BLaER1 treated with 17β-estradiol and CSF1 and Interleukin-3, amounts not matched to agents 10 nM and 100 nM (cell line): Measurements from ENCODE around the gene STARD13.

Experiments used
- H3K27ac ChIP-seq, 11 experiments: shearing (Covaris generic); formaldehyde crosslinking; 2 replicates each; pipeline ENCODE4 v1.8.1; 2022
- H3K27me3 ChIP-seq, 11 experiments: shearing (Covaris generic); formaldehyde crosslinking; 2 replicates each; pipeline ENCODE4 v1.8.1; 2022
- H3K36me3 ChIP-seq, 11 experiments: shearing (Covaris generic); formaldehyde crosslinking; 2 replicates each; pipeline ENCODE4 v1.8.1; 2022
- H3K4me1 ChIP-seq, 10 experiments: shearing (Covaris generic); formaldehyde crosslinking; 2 replicates each; pipeline ENCODE4 v1.8.1; 2022
- H3K4me2 ChIP-seq, 11 experiments: shearing (Covaris generic); formaldehyde crosslinking; 2 replicates each; pipeline ENCODE4 v1.8.1; 2022
- H3K4me3 ChIP-seq, 10 experiments: shearing (Covaris generic); formaldehyde crosslinking; 2 replicates each; pipeline ENCODE4 v1.8.1; 2022
- H3K9ac ChIP-seq, 11 experiments: shearing (Covaris generic); formaldehyde crosslinking; 2 replicates each; pipeline ENCODE4 v1.8.1; 2022
- H3K9me3 ChIP-seq, 11 experiments: shearing (Covaris generic); formaldehyde crosslinking; replicated peaks in 1 of 11; 2 replicates each; pipeline ENCODE4 v1.8.1; 2022
- H4K20me1 ChIP-seq, 11 experiments: shearing (Covaris generic); formaldehyde crosslinking; 2 replicates each; pipeline ENCODE4 v1.8.1; 2022
- Cebpa-rat ChIP-seq, 11 experiments: shearing (Covaris generic); IDR thresholded peaks; 2 replicates each; pipeline ENCODE4 v1.8.1; 2022

The STARD13 gene

GRCh38 chr13:33185853-33186252, 99.7 kb downstream of the STARD13 start:
- H3K9ac ChIP-seq: no peak overlapping the region

GRCh38 chr13:33184530-33184929, 101.0 kb downstream of the STARD13 start:
- Histone ChIP-seq H3K36me3 (no peaks in the 10 kb centered on the region; a peak in 1 of 22 replicates), H3K4me1 (peaks cover 14 to 40% (median 19%) of the 10 kb centered on the region in 10 experiments), H3K9me3 (peaks cover 0 to under 1% (median 0%) of the 10 kb centered on the region in 11 experiments; a peak in 2 of 22 replicates), H3K4me3 (no peak overlapping the region), H3K4me2 (no peak overlapping the region), H4K20me1 (no peaks in the 10 kb centered on the region), H3K27ac (no peak overlapping the region), H3K27me3 (no peaks in the 10 kb centered on the region), H3K9ac (no peak overlapping the region)
- TF ChIP-seq Cebpa-rat (IDR thresholded peaks at IDR 0.05): no peak

More at GRCh38 chr13:33185853-33186252, 99.7 kb downstream of the STARD13 start:
- H4K20me1 ChIP-seq: no peaks in the 10 kb centered on the region
- TF ChIP-seq Cebpa-rat (IDR thresholded peaks at IDR 0.05): no peak
- no peaks in the 10 kb centered on the region; a peak in 1 of 22 replicates for H3K9me3 ChIP-seq
- H3K4me1 ChIP-seq: peaks cover 14 to 45% (median 19%) of the 10 kb centered on the region in 10 experiments
- no peak overlapping the region for H3K4me3 ChIP-seq
- no peaks in the 10 kb centered on the region for H3K27me3 ChIP-seq
- no peaks in the 10 kb centered on the region; a peak in 1 of 22 replicates for H3K36me3 ChIP-seq
- no peak overlapping the region for H3K27ac ChIP-seq
- H3K4me2 ChIP-seq: peak overlapping the region; percentile 4 to 77 (median 32); a peak in 16 of 22 replicates

- peaks cover 0 to 3% (median 0%) of the 10 kb centered on the region in 11 experiments; a peak in 2 of 22 replicates for H3K9me3 ChIP-seq
- TF ChIP-seq Cebpa-rat (IDR thresholded peaks at IDR 0.05): no peak
- no peak overlapping the region for H3K27ac ChIP-seq
- no peaks in the 10 kb centered on the region; a peak in 1 of 22 replicates for H3K36me3 ChIP-seq
- H4K20me1 ChIP-seq: no peaks in the 10 kb centered on the region
- no peak overlapping the region for H3K4me3 ChIP-seq
- H3K4me1 ChIP-seq: peaks cover 14 to 35% (median 19%) of the 10 kb centered on the region in 10 experiments
- no peaks in the 10 kb centered on the region for H3K27me3 ChIP-seq
- no peak overlapping the region for H3K9ac ChIP-seq
- H3K4me2 ChIP-seq: no peak overlapping the region
Measured at GRCh38 chr13:33184112-33184490, 101.5 kb downstream of the STARD13 start.

- Histone ChIP-seq H3K27me3 (no peaks in the 10 kb centered on the region), H3K9ac (no peak overlapping the region), H3K4me1 (peaks cover 14 to 30% (median 19%) of the 10 kb centered on the region in 10 experiments), H3K27ac (no peak overlapping the region), H3K4me3 (no peak overlapping the region), H3K4me2 (no peak overlapping the region), H3K9me3 (peaks cover 0 to 3% (median 0%) of the 10 kb centered on the region in 11 experiments; a peak in 2 of 22 replicates), H3K36me3 (no peaks in the 10 kb centered on the region; a peak in 1 of 22 replicates), H4K20me1 (no peaks in the 10 kb centered on the region)
- no peak for TF ChIP-seq Cebpa-rat (IDR thresholded peaks at IDR 0.05)
Measured at GRCh38 chr13:33183431-33184111, 102.0 kb downstream of the STARD13 start.

GRCh38 chr13:33182729-33183128, 102.8 kb downstream of the STARD13 start:
- no peak overlapping the region for H3K27ac ChIP-seq
- no peak for TF ChIP-seq Cebpa-rat (IDR thresholded peaks at IDR 0.05)
- peaks cover 0 to 5% (median 0%) of the 10 kb centered on the region in 11 experiments; a peak in 3 of 22 replicates for H3K9me3 ChIP-seq
- peaks cover 14 to 26% (median 19%) of the 10 kb centered on the region in 10 experiments for H3K4me1 ChIP-seq
- H4K20me1 ChIP-seq: no peaks in the 10 kb centered on the region
- H3K36me3 ChIP-seq: no peaks in the 10 kb centered on the region; a peak in 1 of 22 replicates
- H3K4me2 ChIP-seq: 0 out of 22 replicates have a peak overlapping the region, but pooled peaks of 1 of the 11 experiments have one; percentile 1
- no peaks in the 10 kb centered on the region for H3K27me3 ChIP-seq
- H3K4me3 ChIP-seq: no peak overlapping the region
- no peak overlapping the region for H3K9ac ChIP-seq

GRCh38 chr13:33181264-33181663, 104.3 kb downstream of the STARD13 start:
- TF ChIP-seq Cebpa-rat (IDR thresholded peaks at IDR 0.05): no peak
- no peak overlapping the region for H3K4me3 ChIP-seq
- H3K4me2 ChIP-seq: no peak overlapping the region

GRCh38 chr13:33180122-33180804, 105.3 kb downstream of the STARD13 start:
- Histone ChIP-seq H3K4me1 (peaks cover 0 to 8% (median 0%) of the 10 kb centered on the region in 10 experiments; a peak in 6 of 20 replicates), H3K4me2 (no peak overlapping the region), H3K9me3 (peaks cover 0 to 7% (median 0%) of the 10 kb centered on the region in 11 experiments; a peak in 2 of 22 replicates), H3K27me3 (no peaks in the 10 kb centered on the region), H3K4me3 (no peak overlapping the region), H3K27ac (no peak overlapping the region), H3K36me3 (no peaks in the 10 kb centered on the region; a peak in 1 of 22 replicates), H3K9ac (no peak overlapping the region), H4K20me1 (no peaks in the 10 kb centered on the region)
- no peak for TF ChIP-seq Cebpa-rat (IDR thresholded peaks at IDR 0.05)

More at GRCh38 chr13:33181264-33181663, 104.3 kb downstream of the STARD13 start:
- Histone ChIP-seq H3K27me3 (no peaks in the 10 kb centered on the region), H3K36me3 (no peaks in the 10 kb centered on the region; a peak in 1 of 22 replicates), H3K4me1 (peaks cover 5 to 16% (median 8%) of the 10 kb centered on the region in 10 experiments; a peak in 19 of 20 replicates), H3K9me3 (peaks cover 0 to 7% (median 0%) of the 10 kb centered on the region in 11 experiments; a peak in 3 of 22 replicates), H3K27ac (no peak overlapping the region), H4K20me1 (no peaks in the 10 kb centered on the region), H3K9ac (no peak overlapping the region)

- H3K9ac ChIP-seq: no peak overlapping the region
- H3K9me3 ChIP-seq: peaks cover 0 to 7% (median 0%) of the 10 kb centered on the region in 11 experiments; a peak in 2 of 22 replicates
- no peak overlapping the region for H3K4me3 ChIP-seq
- TF ChIP-seq Cebpa-rat (IDR thresholded peaks at IDR 0.05): no peak
- no peak overlapping the region for H3K4me2 ChIP-seq
- H3K27me3 ChIP-seq: no peaks in the 10 kb centered on the region
- no peaks in the 10 kb centered on the region for H4K20me1 ChIP-seq
- no peaks in the 10 kb centered on the region; a peak in 1 of 22 replicates for H3K36me3 ChIP-seq
- no peak overlapping the region for H3K27ac ChIP-seq
- H3K4me1 ChIP-seq: peaks cover 0 to 16% (median 0%) of the 10 kb centered on the region in 10 experiments; a peak in 6 of 20 replicates
Measured at GRCh38 chr13:33179463-33179862, 106.1 kb downstream of the STARD13 start.
